Vagina (tissue), 2 donors: ENCODE data around the gene MAP4K4. TPM values are rescaled to one million over a fixed set of nuclear protein-coding genes. Genes with fewer than 3 reads are reported as not detected.

Source experiments
- DNase-seq, 2 donors: peaks; one replicate each; pipeline ENCODE4 v3.0.0-alpha.2; 2017; ENCODE audit errors: extremely low spot score in 2 of 2
- H3K27ac ChIP-seq: fragments of 200-600 bp; sonication (generic); one replicate; pipeline ENCODE4 v1.5.1; 2019
- H3K27me3 ChIP-seq: fragments of 200-600 bp; sonication (generic); one replicate; pipeline ENCODE4 v1.5.1; 2019
- H3K36me3 ChIP-seq, 2 donors: fragments of 200-600 bp; sonication (generic); one replicate each; pipeline ENCODE4 v1.5.1; 2017 to 2019
- H3K4me1 ChIP-seq: fragments of 200-600 bp; sonication (generic); one replicate; pipeline ENCODE4 v1.5.1; 2019
- H3K4me3 ChIP-seq, 2 donors: fragments of 200-600 bp; sonication (generic); 1 replicate in 1 of 2; 2 replicates in 1 of 2; pipeline ENCODE4 v1.5.1; 2016 to 2019
- H3K9me3 ChIP-seq: fragments of 200-600 bp; sonication (generic); one replicate; pipeline ENCODE4 v1.5.1; 2019
- POLR2A ChIP-seq, 2 donors: fragments of 450-650 bp; IDR thresholded peaks; one replicate each; pipeline ENCODE4 v1.6.1; 2017; ENCODE audit warnings: antibody characterized with exemption in 2 of 2, mild to moderate bottlenecking in 2 of 2, moderate library complexity in 2 of 2
- POLR2AphosphoS5 ChIP-seq, 2 donors: sonication (generic); formaldehyde crosslinking; IDR thresholded peaks; one replicate each; pipeline ENCODE4 v1.9.0; 2017; ENCODE audit warnings: antibody characterized with exemption in 2 of 2, mild to moderate bottlenecking in 2 of 2, low read depth in 1 of 2; ENCODE audit not compliant: insufficient read depth in 1 of 2
- intact Hi-C: fragments of 100-400 bp; cut with DNase I; formaldehyde crosslinking; loops from one replicate; pipeline ENCODE4 v1.15.1; 2023
- total RNA-seq: library from RNA; depleted of rRNA; stranded (reverse); fragments of >200 nt; gene quantifications from one replicate; pipeline ENCODE4 v1.2.3, GENCODE V29; 2016
- TF ChIP-seq, protein P1 (sequence below), 3 experiments: fragments of 450-650 bp in 2 of 3; fragments of 200-600 bp in 1 of 3; sonication (generic) in 1 of 3; IDR thresholded peaks; one replicate each; pipeline ENCODE4 v1.5.1; 2017 to 2019; ENCODE audit warnings: antibody characterized with exemption in 3 of 3, mild to moderate bottlenecking in 2 of 3, moderate library complexity in 2 of 3

Gene MAP4K4
- total RNA-seq, 1 donor from 2014 or later, result 75.9 TPM

DNA sequence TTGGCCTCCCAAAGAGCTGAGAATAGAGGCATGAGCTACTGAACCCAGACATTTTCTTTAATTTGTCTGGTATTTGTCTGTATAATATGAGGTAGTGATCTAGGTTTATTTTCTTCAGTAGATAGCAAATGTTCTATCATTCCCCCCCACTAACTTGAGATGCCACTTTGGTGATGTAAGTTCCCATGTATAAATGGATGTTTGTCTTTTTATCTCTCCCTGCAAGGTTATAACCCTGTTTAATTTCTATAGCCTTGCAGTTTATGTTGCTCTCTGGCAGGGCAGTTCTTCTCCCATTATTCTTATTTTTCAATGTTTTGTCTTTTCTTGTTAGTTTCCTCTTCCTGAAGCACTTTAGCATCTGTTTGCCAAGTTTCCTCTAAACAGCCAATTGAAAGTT lies 39.1 kb upstream of the MAP4K4 start:
- Histone ChIP-seq H3K4me1 (no peaks in the 10 kb centered on the region), H3K9me3 (no peaks in the 10 kb centered on the region), H3K36me3 (no peaks in the 10 kb centered on the region), H3K27me3 (no peaks in the 10 kb centered on the region), H3K4me3 (no peak overlapping the region), H3K27ac (no peak overlapping the region)
- no peak for DNase-seq
- intact Hi-C loops, result no loop called here
- TF ChIP-seq, protein P1, sequence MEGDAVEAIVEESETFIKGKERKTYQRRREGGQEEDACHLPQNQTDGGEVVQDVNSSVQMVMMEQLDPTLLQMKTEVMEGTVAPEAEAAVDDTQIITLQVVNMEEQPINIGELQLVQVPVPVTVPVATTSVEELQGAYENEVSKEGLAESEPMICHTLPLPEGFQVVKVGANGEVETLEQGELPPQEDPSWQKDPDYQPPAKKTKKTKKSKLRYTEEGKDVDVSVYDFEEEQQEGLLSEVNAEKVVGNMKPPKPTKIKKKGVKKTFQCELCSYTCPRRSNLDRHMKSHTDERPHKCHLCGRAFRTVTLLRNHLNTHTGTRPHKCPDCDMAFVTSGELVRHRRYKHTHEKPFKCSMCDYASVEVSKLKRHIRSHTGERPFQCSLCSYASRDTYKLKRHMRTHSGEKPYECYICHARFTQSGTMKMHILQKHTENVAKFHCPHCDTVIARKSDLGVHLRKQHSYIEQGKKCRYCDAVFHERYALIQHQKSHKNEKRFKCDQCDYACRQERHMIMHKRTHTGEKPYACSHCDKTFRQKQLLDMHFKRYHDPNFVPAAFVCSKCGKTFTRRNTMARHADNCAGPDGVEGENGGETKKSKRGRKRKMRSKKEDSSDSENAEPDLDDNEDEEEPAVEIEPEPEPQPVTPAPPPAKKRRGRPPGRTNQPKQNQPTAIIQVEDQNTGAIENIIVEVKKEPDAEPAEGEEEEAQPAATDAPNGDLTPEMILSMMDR (IDR thresholded peaks at IDR 0.05), result no peak
- TF ChIP-seq POLR2AphosphoS5 (IDR thresholded peaks at IDR 0.05; ENCODE audit: insufficient read depth in 1 of 2, low read depth in 1 of 2), result no peak
- no peak for TF ChIP-seq POLR2A (IDR thresholded peaks at IDR 0.05)

GRCh38 chr2:101665312-101665711 lies 32.2 kb upstream of the MAP4K4 start:
- H3K4me1 ChIP-seq, result no peaks in the 10 kb centered on the region
- no peaks in the 10 kb centered on the region for H3K27me3 ChIP-seq
- no peaks in the 10 kb centered on the region for H3K36me3 ChIP-seq
- intact Hi-C loops, result no loop called here
- no peak overlapping the region for H3K27ac ChIP-seq
- DNase-seq, result no peak
- TF ChIP-seq POLR2A (IDR thresholded peaks at IDR 0.05) (no peak), POLR2AphosphoS5 (IDR thresholded peaks at IDR 0.05; ENCODE audit: insufficient read depth in 1 of 2, low read depth in 1 of 2) (no peak)
- TF ChIP-seq, protein P1 (IDR thresholded peaks at IDR 0.05), result no peak
- H3K9me3 ChIP-seq, result no peaks in the 10 kb centered on the region
- no peak overlapping the region for H3K4me3 ChIP-seq

GRCh38 chr2:101667823-101668222 lies 29.7 kb upstream of the MAP4K4 start:
- no peak for DNase-seq
- intact Hi-C loops, result no loop called here
- TF ChIP-seq POLR2A (IDR thresholded peaks at IDR 0.05), result no peak
- Histone ChIP-seq H3K36me3 (no peaks in the 10 kb centered on the region), H3K4me1 (no peaks in the 10 kb centered on the region), H3K27me3 (no peaks in the 10 kb centered on the region), H3K4me3 (no peak overlapping the region), H3K27ac (no peak overlapping the region), H3K9me3 (no peaks in the 10 kb centered on the region)

- Histone ChIP-seq H3K27me3 (no peaks in the 10 kb centered on the region), H3K4me1 (no peaks in the 10 kb centered on the region), H3K9me3 (no peaks in the 10 kb centered on the region), H3K4me3 (no peak overlapping the region), H3K36me3 (no peaks in the 10 kb centered on the region), H3K27ac (no peak overlapping the region)
- intact Hi-C loops, result no loop called here
- no peak for DNase-seq
- TF ChIP-seq POLR2A (IDR thresholded peaks at IDR 0.05), result no peak
- TF ChIP-seq, protein P1 (IDR thresholded peaks at IDR 0.05), result no peak
- no peak for TF ChIP-seq POLR2AphosphoS5 (IDR thresholded peaks at IDR 0.05; ENCODE audit: insufficient read depth in 1 of 2, low read depth in 1 of 2)
Measured at GRCh38 chr2:101672047-101672446, 25.5 kb upstream of the MAP4K4 start.

- Histone ChIP-seq H3K4me1 (no peaks in the 10 kb centered on the region), H3K36me3 (no peaks in the 10 kb centered on the region), H3K4me3 (no peak overlapping the region), H3K27ac (no peak overlapping the region), H3K9me3 (no peaks in the 10 kb centered on the region), H3K27me3 (no peaks in the 10 kb centered on the region)
- TF ChIP-seq POLR2A (IDR thresholded peaks at IDR 0.05), result no peak
- TF ChIP-seq, protein P1 (IDR thresholded peaks at IDR 0.05), result no peak
- no peak for TF ChIP-seq POLR2AphosphoS5 (IDR thresholded peaks at IDR 0.05; ENCODE audit: insufficient read depth in 1 of 2, low read depth in 1 of 2)
- intact Hi-C loops, result no loop called here
- no peak for DNase-seq
Measured at GRCh38 chr2:101673920-101674319, 23.6 kb upstream of the MAP4K4 start.

DNA sequence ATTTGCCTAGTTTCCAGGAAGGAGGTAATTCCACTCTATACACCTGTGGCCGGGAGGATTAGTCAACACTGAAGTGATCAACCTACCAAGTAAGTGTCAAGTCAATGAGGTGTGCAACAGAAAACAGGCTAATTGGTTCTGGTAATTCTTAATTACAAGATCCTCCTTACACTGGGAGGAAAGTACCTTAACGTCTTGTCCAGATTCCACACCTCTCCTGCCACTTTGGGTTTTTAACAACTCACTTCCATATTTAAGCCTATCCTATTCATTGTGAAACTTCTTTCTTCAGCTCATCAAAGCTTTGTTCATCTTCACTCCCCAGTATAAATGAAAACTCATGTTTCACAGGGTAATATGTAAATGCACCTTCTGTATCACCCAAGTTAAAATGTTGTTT lies 22.0 kb upstream of the MAP4K4 start:
- Histone ChIP-seq H3K27ac (no peak overlapping the region), H3K4me3 (no peak overlapping the region), H3K36me3 (no peaks in the 10 kb centered on the region), H3K27me3 (no peaks in the 10 kb centered on the region), H3K9me3 (no peaks in the 10 kb centered on the region), H3K4me1 (no peaks in the 10 kb centered on the region)
- DNase-seq, result no peak
- TF ChIP-seq, protein P1 (IDR thresholded peaks at IDR 0.05), result no peak
- TF ChIP-seq POLR2A (IDR thresholded peaks at IDR 0.05), result no peak
- no peak for TF ChIP-seq POLR2AphosphoS5 (IDR thresholded peaks at IDR 0.05; ENCODE audit: insufficient read depth in 1 of 2, low read depth in 1 of 2)
- intact Hi-C loops, result no loop called here
